Measurements from ENCODE around the gene EEFSEC.

The EEFSEC gene

DNA sequence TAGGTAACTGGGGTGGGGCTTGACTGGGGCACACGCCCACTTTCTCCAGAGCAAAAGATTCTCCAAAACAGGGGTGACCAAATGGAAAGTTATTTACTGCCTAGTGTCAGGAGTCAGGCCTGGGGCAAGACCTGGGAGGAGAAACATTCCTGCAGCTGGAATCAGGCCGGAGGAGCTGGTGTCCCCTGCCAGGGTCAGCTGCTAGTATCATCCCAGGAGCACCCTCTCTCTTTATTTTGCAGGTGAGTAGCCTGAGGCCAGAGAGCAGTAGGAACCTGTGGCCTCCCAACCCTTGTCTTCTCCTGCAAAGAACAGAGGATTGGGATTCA lies 280.5 kb downstream of the EEFSEC start:
- DNase-seq = no peak

GRCh38 chr3:128434524-128434923 lies 281.2 kb downstream of the EEFSEC start:
- DNase-seq = no peak

DNA sequence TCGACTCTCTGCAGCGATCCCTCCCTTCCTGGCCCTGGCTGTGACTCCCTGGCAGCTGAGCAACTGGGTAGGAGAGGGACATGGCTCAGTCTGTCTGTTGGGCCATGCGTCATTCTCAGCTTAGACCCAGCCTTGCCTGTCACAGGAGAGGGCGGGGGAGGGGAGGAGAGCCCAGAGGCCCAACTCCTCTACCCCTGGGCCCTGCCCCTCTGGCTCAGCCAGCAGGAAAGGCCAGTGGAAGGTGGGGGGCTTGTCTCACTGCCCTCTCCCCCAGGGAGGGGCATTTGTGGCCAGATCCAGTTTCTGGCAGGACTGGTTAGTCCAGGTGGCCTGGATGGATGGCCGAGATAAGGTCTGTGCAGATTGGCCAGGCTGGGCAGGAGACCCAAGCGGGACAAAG lies 281.8 kb downstream of the EEFSEC start:
- no peak for DNase-seq

DNA sequence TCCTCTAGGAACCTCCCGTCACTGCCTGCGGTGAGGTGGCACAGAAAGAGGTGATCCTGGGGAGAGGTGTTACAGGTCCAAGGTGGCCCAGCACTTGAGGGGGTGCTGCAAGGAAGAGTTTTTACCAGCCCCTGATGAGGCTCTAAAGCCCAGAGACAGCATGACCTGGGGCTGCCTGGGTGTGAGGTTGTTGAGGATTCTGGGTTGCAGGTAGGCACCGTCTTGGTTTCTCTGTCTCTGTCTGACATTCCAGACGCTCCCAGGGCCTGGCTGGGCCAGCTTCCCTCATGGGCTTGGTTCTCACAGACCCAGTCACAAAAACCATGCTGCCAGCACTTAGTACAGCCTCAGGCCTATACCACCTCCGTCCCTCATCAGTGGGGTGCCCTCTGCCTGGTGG lies 282.3 kb downstream of the EEFSEC start:
- no peak for DNase-seq

DNA sequence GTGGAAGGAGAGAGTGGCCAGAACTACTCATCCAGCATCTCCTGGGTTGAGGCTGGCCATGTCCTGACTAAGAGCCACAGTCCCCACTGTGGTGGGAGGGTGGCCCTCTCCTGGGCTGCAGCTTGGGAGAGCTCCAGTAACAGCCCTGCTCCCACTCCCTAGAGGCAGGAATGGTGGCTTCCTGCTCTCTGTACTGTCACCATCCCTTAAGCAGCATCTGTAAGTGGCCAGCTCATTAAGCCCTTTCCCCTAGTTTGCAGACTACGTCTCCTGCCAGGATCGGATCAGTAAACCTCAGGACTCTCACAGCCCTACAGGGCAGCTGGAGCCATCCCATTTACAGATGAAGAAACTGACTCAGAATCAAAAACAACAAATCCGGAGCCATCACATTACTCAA lies 282.9 kb downstream of the EEFSEC start:
- no peak for DNase-seq

DNA sequence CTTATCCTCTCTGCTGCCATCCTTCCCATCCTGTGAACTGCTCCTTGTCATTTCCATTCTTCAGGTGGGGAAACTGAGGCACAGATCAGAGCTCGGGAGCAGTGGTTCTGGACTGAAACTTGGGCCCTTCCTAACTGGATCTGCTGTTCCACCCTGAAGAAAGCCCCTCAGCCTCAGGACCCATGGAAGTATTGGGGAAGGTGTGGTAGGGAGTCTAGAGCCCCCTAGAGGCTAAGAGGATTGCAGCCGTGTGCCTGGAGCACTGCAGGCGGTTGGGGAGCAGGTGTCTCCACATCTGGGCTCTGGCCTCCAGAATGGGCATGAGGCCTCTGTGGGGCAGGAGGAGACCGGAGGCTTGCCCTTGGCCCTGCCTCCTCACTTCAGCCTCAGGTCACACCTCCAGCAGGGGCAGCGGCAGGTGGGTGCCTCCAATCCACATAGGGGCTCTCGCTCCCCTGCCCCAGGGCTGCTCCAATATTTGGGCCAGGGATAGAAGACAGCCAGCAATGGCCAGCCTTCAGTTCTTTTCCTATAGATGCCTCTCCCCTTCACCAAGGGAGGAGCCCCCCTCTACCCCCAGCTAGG lies 285.3 kb downstream of the EEFSEC start:
- DNase-seq = no peak

- no peak for DNase-seq
Observed at GRCh38 chr3:128439226-128439625, 285.9 kb downstream of the EEFSEC start.

GRCh38 chr3:128442070-128442469 lies 288.8 kb downstream of the EEFSEC start:
- DNase-seq = no peak

GRCh38 chr3:128442949-128443348 lies 289.7 kb downstream of the EEFSEC start:
- no peak for DNase-seq

DNA sequence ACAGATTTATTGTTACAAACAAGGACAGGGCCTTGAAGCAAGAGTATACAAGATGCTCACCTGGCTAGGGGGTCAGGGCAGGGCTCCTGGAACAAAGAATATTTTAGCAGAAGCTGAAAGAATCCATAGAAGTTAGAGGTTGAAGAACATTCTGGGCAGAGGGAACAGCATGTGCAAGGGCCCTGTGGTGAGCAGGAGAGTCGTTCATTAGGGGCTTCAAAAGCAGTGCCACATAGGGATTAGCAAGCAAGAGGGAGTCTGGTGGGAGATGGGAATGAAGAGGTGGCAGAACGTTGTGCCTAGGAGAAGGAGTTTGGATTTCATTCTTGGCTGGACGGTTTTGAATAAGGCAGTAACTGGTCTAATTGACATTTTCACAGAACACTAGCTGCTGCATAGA lies 290.5 kb downstream of the EEFSEC start:
- no peak for DNase-seq

DNA sequence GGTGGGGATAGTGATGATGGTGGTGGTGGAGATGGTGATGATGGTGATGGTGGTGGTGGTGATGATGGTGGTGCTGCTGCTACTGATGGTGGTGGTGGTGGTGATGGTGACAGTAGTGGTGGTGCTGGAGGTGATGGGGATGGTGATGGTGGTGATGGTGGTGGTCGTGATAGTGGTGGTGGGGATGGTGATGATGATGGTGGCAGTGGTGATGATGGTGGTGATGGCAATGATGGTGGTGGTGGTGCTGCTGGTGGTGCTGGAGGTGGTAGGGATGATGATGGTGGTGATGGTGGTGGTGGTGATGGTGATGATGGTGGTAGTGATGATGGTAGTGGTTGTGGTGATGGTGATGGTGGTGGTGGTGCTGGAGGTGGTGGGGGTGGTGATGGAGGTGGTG lies 292.1 kb downstream of the EEFSEC start:
- DNase-seq = no peak

DNA sequence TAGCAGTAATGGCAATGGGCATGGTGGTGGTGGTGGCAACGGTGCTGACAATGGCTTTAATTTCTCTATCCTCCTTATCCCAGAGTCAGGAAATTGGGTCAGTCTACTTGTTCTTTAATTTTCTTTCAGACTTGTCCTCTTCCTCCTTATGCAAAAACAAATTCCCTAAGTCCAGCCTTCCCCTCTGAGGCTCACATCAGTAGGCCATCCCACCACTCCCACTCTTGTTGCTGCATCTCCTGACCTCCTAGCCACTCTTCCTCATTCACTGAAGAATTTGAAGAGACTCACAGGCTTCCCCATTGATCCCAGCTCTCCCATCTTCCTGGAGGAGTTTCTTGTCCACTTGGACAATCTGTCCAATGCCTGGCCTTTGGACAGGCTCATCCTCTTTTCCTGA lies 293.5 kb downstream of the EEFSEC start:
- DNase-seq = no peak

DNA sequence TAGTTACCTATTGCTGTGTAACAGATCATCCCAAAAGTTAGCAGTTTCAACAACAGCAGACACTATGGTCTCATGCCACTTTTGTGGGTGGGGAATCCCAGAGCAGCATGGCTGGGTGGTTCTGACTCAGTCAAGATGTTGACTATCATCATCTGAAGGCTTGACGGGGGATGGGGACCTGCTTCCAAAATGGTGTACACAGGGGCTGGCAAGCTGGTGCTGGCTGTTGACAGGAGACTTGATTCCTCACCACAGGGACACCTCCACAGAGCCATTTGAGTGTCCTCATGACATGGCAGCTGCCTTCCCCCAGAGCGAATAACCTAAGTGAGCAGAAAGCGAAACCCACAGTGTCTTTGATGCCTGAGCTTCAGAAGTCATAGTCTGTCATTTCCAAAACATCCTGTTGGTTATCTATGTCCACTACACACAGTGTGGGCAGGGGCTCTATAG lies 294.3 kb downstream of the EEFSEC start:
- no peak for DNase-seq

GRCh38 chr3:128448491-128448890 lies 295.2 kb downstream of the EEFSEC start:
- no peak for DNase-seq

DNA sequence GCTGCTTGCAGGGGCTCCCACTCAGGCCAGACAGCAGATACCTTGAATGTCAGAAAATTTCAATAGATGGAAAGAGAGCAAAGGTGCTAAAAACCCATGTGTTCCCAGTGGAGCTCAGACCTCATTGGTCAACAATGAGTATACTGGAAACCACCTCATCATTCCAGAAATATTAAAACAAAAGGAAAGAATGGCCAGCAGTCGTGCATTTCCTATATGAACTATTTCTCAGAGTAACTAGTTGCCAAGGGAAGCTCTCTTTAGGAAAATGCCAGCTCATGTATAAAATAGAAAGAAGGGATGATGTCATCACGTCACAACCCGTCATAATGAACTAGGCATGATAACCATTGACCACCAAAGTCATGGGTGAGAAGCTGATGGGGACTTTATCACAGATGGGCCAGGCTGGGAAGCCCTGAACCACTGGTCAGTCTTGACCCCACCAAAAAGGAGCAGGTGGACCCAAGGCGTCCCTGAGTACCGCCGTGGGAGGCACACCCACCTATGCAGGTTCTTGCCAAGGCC lies 295.9 kb downstream of the EEFSEC start:
- no peak for DNase-seq

DNA sequence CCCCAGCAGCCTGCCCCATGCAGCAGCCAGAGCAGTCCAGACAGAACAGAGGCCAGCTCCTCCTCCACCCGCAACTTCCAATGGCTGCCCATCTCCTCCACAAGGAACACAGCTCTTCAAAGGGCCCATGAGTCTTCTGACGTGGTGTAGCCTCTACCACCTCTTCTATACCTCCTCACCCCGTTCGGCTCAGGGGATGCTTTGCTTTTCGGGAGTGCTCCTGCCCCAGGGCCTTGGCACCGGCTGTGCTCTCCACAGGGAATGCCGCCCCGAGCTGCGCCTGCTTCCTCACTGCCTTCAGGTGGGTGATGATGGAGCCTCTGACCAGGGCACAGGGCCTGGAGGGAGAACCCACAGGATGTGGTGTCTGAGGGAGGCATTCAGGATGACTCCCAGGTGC lies 298.8 kb downstream of the EEFSEC start:
- DNase-seq = no peak

GRCh38 chr3:128452678-128453275 lies 299.5 kb downstream of the EEFSEC start:
- no peak for DNase-seq

- no peak for DNase-seq
Observed at GRCh38 chr3:128453501-128454309, 300.4 kb downstream of the EEFSEC start.

GRCh38 chr3:128454310-128454618 lies 301.0 kb downstream of the EEFSEC start:
- DNase-seq = no peak

DNA sequence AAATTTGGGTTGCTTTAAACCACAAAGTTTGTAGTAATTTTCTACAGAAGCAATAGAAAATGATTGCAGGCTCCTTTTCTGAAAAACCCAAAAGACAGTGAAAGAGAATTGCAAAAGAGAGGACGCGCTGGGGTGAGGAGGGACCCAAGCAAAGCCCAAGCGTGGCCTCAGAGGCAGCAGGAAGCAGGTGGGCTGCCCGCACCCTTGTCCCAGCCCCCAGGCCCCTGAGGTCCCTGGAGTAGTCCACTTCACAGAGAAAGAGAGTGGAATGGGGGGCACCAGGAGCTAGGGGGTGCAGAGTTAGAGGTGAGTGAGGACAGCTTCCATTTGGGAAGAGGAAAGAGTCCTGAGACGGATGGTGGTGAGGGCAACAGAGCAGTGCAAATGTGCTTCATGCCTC lies 301.8 kb downstream of the EEFSEC start:
- DNase-seq = no peak

DNA sequence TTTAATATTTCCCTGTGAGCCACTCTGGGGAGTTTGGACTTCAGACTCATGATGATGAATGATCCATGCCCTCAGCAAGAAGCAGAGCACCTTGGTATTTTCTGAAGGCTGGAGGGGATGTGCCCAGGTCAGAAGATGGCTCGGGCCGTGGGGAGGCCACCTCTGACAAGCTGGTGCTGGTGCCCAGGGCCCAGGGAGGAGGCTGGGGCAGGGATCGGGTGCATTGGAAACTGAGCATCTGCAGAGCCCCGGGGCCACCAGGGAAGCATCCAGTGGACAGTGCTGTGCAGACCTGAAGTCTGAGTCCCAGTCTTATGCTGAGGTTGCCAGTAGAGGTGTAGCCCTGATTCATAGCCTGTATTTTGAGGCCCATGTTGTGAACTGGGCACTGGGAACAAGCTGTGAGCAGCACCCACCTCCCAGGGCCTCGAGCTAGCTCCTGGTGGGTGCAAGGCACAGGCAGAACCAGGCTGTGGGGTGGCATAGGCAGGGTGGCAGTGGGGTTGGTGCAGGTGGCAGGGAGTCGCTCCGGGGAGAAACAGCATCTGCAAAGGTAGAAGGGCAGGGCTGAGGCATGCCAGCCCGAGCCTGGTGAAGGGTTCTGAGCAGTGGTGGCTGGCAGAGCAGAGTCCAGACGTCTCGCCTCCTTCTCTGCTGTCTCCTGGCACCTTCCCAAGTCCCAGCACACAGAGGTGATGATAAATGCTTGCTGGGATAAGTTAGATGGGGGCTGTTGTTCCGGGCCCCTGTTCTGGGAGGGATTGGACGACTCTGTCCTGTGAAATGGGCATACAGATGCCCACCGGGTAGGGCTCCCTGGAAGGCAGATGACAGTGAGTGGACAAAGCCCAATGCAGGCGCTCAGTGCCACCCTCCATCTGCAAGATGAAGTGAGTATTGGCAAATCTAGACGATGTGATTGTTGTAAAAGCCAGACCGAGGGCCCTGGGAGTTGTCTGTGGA lies 302.8 kb downstream of the EEFSEC start:
- no peak for DNase-seq

DNA sequence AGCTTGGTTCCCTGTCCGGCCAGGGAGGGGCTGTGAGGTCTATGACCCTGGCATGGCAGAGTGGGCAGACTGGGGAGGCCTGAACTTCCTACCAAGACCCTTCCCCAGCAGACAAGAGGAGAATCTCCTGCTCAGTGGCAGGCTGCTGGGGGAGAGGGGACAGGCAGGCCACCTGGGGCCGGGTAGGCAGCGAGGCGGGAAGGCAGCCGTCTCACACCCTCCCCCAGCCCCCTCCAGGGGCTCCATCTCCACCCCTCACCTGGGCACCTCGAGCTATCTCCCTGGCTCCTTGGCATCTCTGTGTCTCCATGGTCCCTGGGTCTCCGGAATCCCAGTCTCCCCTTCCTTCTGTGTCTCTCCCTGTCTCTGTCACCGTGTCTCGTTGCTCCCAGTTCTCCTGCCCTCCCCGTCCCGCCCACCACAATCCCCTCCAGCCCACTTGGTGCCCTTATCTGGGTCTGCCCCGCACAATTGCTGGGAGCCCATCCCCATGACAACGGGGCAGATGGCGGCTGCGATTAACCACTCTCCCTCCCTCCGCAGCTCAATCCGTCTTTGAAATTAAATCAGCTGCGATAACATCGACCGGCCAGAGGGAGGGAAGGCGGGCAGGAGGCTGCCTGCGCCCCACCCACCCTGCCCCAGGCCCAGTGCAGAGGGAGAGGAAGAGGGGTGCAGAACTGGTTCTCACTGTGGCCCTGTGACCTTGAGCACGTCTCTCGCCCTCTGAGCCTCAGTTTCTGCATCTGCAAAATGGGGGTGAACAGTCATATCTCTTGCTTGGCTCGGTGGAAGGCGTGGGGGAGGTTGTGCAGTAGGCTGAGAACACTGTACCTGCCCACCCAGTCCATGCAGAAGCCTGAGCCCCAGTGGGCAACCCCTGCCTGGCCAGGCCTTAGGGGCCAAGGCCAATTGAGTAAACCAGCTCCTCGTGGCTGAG lies 303.8 kb downstream of the EEFSEC start:
- DNase-seq = no peak

Measured in NCI-H1048 (cell line).